HCT116 (cell line): ENCODE results near the gene ARAP1. TPM values are rescaled to one million over a fixed set of nuclear protein-coding genes. Genes with fewer than 3 reads are reported as not detected.
A peak's percentile ranks its signal among the peaks of the same experiment; 100 is the strongest.

Experiments
- ATAC-seq: fragments of 200-7000 bp; cut with Tn5 transposase; 2 replicates; pipeline ENCODE4 v1.9.1; 2020; ENCODE audit warnings: mild to moderate bottlenecking, moderate library complexity
- BruUV-seq: library from RNA; stranded (reverse); fragments of 400-500 nt; replicated peaks from 2 replicates; lab custom pipeline; 2021; lab: Mats Ljungman, UMichigan
- CTCF ChIA-PET: fragments of 300-600 bp; sonication (Branson Sonifier 250); formaldehyde crosslinking; loops from one replicate; lab custom pipeline; 2021; ENCODE audit warnings: antibody characterized with exemption; lab: Charles Lee
- POLR2A ChIA-PET: fragments of 300-600, 350-600 bp; sonication (Branson Sonifier 250); formaldehyde crosslinking; loops from one replicate; lab custom pipeline; 2021; ENCODE audit warnings: antibody characterized with exemption; lab: Charles Lee
- RAD21 ChIA-PET, 2 experiments: fragments of 300-600 bp; sonication (Branson Sonifier 250); formaldehyde crosslinking; loops; one replicate each; lab custom pipeline; 2023; ENCODE audit warnings: low total read pairs in 2 of 2; ENCODE audit not compliant: uncharacterized antibody in 2 of 2, unreplicated experiment in 2 of 2, low non-redundant PET in 1 of 2; lab: Charles Lee
- DNase-seq: peaks from one replicate; pipeline ENCODE4 v3.0.0-alpha.2; 2010; ENCODE audit warnings: low read depth, low spot score
- H2AFZ ChIP-seq: fragments of 200-600 bp; shearing (Covaris generic), sonication (generic); 2 replicates; pipeline ENCODE4 v1.6.1; 2017; ENCODE audit warnings: low read depth, mixed run types, mixed read lengths, antibody characterized with exemption, low read length; ENCODE audit not compliant: poor library complexity, severe bottlenecking
- H3K27ac ChIP-seq: 2 replicates; pipeline ENCODE4 v1.5.1; 2012; ENCODE audit warnings: low read depth, low read length
- H3K27me3 ChIP-seq: fragments of 200-600 bp; sonication (generic); 2 replicates; pipeline ENCODE4 v1.6.1; 2016; ENCODE audit warnings: mixed run types, low read length, mixed read lengths; ENCODE audit not compliant: insufficient read depth
- H3K36me3 ChIP-seq, 2 experiments: fragments of 200-500 bp in 1 of 2; fragments of 200-600 bp in 1 of 2; sonication (Bioruptor generic) in 1 of 2; sonication (generic) in 1 of 2; 2 replicates each; pipeline versions ENCODE4 v1.5.1 to v1.6.1; 2014 to 2016; ENCODE audit warnings: low read length in 2 of 2, inconsistent platforms in 1 of 2, mixed read lengths in 1 of 2, mixed run types in 1 of 2; ENCODE audit not compliant: insufficient read depth in 2 of 2, control insufficient read depth in 1 of 2
- H3K4me1 ChIP-seq, 2 experiments: fragments of 200-600 bp in 1 of 2; sonication (generic) in 1 of 2; 2 replicates each; pipeline versions ENCODE4 v1.5.1 to v1.6.1; 2012 to 2017; ENCODE audit warnings: low read length in 2 of 2, inconsistent platforms in 1 of 2, mild to moderate bottlenecking in 1 of 2, mixed read lengths in 1 of 2, mixed run types in 1 of 2, moderate library complexity in 1 of 2; ENCODE audit not compliant: insufficient read depth in 2 of 2, control insufficient read depth in 1 of 2
- H3K4me2 ChIP-seq: fragments of 200-600 bp; sonication (generic); 2 replicates; pipeline ENCODE4 v1.6.1; 2017; ENCODE audit warnings: mixed run types, low read length, mixed read lengths
- H3K4me3 ChIP-seq, 2 experiments: fragments of 200-600 bp in 1 of 2; sonication (generic) in 1 of 2; replicated peaks in 1 of 2; 2 replicates each; pipeline ENCODE4 v1.5.1; 2011 to 2016; ENCODE audit warnings: low read length in 2 of 2, control low read depth in 1 of 2, low read depth in 1 of 2, mild to moderate bottlenecking in 1 of 2, mixed read lengths in 1 of 2, mixed run types in 1 of 2
- H3K79me2 ChIP-seq: fragments of 200-600 bp; sonication (generic); 2 replicates; pipeline ENCODE4 v1.6.1; 2017; ENCODE audit warnings: mild to moderate bottlenecking, mixed run types, low read length, moderate library complexity, mixed read lengths; ENCODE audit not compliant: insufficient read depth
- H3K9ac ChIP-seq: fragments of 200-600 bp; sonication (generic); 2 replicates; pipeline ENCODE4 v1.6.1; 2016; ENCODE audit warnings: low read length, mixed read lengths
- H3K9me2 ChIP-seq: fragments of 200-600 bp; sonication (generic), shearing (Covaris generic); 2 replicates; pipeline ENCODE4 v1.6.1; 2017; ENCODE audit warnings: mixed run types, mild to moderate bottlenecking, moderate library complexity; ENCODE audit not compliant: insufficient read depth
- H3K9me3 ChIP-seq, 2 experiments: fragments of 200-500 bp in 1 of 2; fragments of 200-600 bp in 1 of 2; sonication (Bioruptor generic) in 1 of 2; sonication (generic) in 1 of 2; 2 replicates each; pipeline ENCODE4 v1.6.1; 2014 to 2017; ENCODE audit warnings: low read length in 2 of 2, mixed read lengths in 2 of 2, inconsistent platforms in 1 of 2, low read depth in 1 of 2, mild to moderate bottlenecking in 1 of 2, mixed run types in 1 of 2, moderate library complexity in 1 of 2; ENCODE audit not compliant: control insufficient read depth in 1 of 2, insufficient read depth in 1 of 2
- H4K20me1 ChIP-seq: fragments of 200-600 bp; sonication (generic), shearing (Covaris generic); 2 replicates; pipeline ENCODE4 v1.6.1; 2017; ENCODE audit warnings: mixed run types, mild to moderate bottlenecking, moderate library complexity; ENCODE audit not compliant: insufficient read depth
- ATF3 ChIP-seq: IDR thresholded peaks from 2 replicates; pipeline ENCODE4 v1.6.1; 2012
- CEBPB ChIP-seq: IDR thresholded peaks from 2 replicates; pipeline ENCODE4 v1.6.1; 2012; ENCODE audit warnings: low read depth
- EGR1 ChIP-seq: IDR thresholded peaks from 2 replicates; pipeline ENCODE4 v1.6.1; 2012; ENCODE audit warnings: low read depth
- ELF1 ChIP-seq: IDR thresholded peaks from 2 replicates; pipeline ENCODE4 v1.6.1; 2012; ENCODE audit warnings: low read depth, borderline replicate concordance
- EZH2phosphoT487 ChIP-seq: fragments of 200-600 bp; IDR thresholded peaks from 2 replicates; pipeline ENCODE4 v1.6.1; 2018; ENCODE audit warnings: antibody characterized with exemption, borderline replicate concordance
- FOSL1 ChIP-seq: IDR thresholded peaks from 2 replicates; pipeline ENCODE4 v1.6.1; 2012; ENCODE audit warnings: low read depth
- JUND ChIP-seq: IDR thresholded peaks from 2 replicates; pipeline ENCODE4 v1.6.1; 2012
- POLR2A ChIP-seq: IDR thresholded peaks from 2 replicates; pipeline ENCODE4 v1.7.0; 2011; ENCODE audit warnings: borderline replicate concordance; ENCODE audit not compliant: insufficient read depth, insufficient read length; ENCODE audit errors: extremely low read depth
- POLR2AphosphoS5 ChIP-seq: IDR thresholded peaks from 2 replicates; pipeline ENCODE4 v1.6.1; 2011; ENCODE audit warnings: mild to moderate bottlenecking, low read depth, low read length, moderate library complexity
- SP1 ChIP-seq: IDR thresholded peaks from 2 replicates; pipeline ENCODE4 v1.6.1; 2012; ENCODE audit warnings: low read depth
- TCF7L2 ChIP-seq: IDR thresholded peaks from 2 replicates; pipeline ENCODE4 v1.7.0; 2011; ENCODE audit warnings: borderline replicate concordance, inconsistent platforms; ENCODE audit not compliant: insufficient read depth, insufficient read length; ENCODE audit errors: extremely low read depth
- YY1 ChIP-seq: IDR thresholded peaks from 2 replicates; pipeline ENCODE4 v1.6.1; 2011; ENCODE audit warnings: low read length, low read depth, moderate library complexity, mild to moderate bottlenecking; ENCODE audit not compliant: insufficient replicate concordance; ENCODE audit errors: extremely low read depth
- ZBTB33 ChIP-seq: IDR thresholded peaks from 2 replicates; pipeline ENCODE4 v1.6.1; 2011; ENCODE audit warnings: mild to moderate bottlenecking, low read length, moderate library complexity; ENCODE audit not compliant: insufficient replicate concordance; ENCODE audit errors: extremely low read depth
- ZFX ChIP-seq: fragments of 450-650 bp; IDR thresholded peaks from 2 replicates; pipeline ENCODE4 v1.6.1; 2017
- ZNF274 ChIP-seq: fragments of 200-500 bp; sonication (Bioruptor generic); IDR thresholded peaks from 2 replicates; pipeline ENCODE4 v1.6.1; 2014; ENCODE audit warnings: mild to moderate bottlenecking, low read depth, low read length, inconsistent platforms
- intact Hi-C: fragments of 100-400 bp; cut with micrococcal nuclease; formaldehyde crosslinking; loops from 2 replicates; pipeline ENCODE4 v1.10.0; 2022
- total RNA-seq: library from RNA; stranded (reverse); gene quantifications from one replicate; pipeline ENCODE4 v1.2.1, GENCODE V29; 2021; ENCODE audit not compliant: unreplicated experiment
- TF ChIP-seq, protein P1 (sequence below): IDR thresholded peaks from 2 replicates; pipeline ENCODE4 v1.6.1; 2012; ENCODE audit warnings: low read depth
- TF ChIP-seq, protein P2 (sequence below), 3 experiments: fragments of 200-600 bp in 1 of 3; sonication (generic) in 1 of 3; IDR thresholded peaks in 2 of 3; conservative IDR thresholded peaks in 1 of 3; 2 replicates each; pipeline ENCODE4 v1.5.1; 2012 to 2017; ENCODE audit warnings: low read depth in 2 of 3, low read length in 2 of 3, antibody characterized with exemption in 1 of 3, borderline replicate concordance in 1 of 3, control low read depth in 1 of 3, mild to moderate bottlenecking in 1 of 3, mixed read lengths in 1 of 3, mixed run types in 1 of 3, moderate library complexity in 1 of 3; ENCODE audit not compliant: insufficient read depth in 1 of 3

Gene ARAP1
- total RNA-seq, 1 experiment from 2014 or later = 57.4 TPM

GRCh38 chr11:72772059-72772458, 19.9 kb upstream of the ARAP1 start:
- TF ChIP-seq YY1 (no peak), ZNF274 (no peak), EZH2phosphoT487 (no peak), FOSL1 (no peak), EGR1 (no peak), ATF3 (no peak), CEBPB (no peak), TCF7L2 (no peak), POLR2AphosphoS5 (no peak), POLR2A (no peak), JUND (no peak), ZFX (no peak), ELF1 (no peak), ZBTB33 (no peak), SP1 (no peak)
- TF ChIP-seq, protein P1, sequence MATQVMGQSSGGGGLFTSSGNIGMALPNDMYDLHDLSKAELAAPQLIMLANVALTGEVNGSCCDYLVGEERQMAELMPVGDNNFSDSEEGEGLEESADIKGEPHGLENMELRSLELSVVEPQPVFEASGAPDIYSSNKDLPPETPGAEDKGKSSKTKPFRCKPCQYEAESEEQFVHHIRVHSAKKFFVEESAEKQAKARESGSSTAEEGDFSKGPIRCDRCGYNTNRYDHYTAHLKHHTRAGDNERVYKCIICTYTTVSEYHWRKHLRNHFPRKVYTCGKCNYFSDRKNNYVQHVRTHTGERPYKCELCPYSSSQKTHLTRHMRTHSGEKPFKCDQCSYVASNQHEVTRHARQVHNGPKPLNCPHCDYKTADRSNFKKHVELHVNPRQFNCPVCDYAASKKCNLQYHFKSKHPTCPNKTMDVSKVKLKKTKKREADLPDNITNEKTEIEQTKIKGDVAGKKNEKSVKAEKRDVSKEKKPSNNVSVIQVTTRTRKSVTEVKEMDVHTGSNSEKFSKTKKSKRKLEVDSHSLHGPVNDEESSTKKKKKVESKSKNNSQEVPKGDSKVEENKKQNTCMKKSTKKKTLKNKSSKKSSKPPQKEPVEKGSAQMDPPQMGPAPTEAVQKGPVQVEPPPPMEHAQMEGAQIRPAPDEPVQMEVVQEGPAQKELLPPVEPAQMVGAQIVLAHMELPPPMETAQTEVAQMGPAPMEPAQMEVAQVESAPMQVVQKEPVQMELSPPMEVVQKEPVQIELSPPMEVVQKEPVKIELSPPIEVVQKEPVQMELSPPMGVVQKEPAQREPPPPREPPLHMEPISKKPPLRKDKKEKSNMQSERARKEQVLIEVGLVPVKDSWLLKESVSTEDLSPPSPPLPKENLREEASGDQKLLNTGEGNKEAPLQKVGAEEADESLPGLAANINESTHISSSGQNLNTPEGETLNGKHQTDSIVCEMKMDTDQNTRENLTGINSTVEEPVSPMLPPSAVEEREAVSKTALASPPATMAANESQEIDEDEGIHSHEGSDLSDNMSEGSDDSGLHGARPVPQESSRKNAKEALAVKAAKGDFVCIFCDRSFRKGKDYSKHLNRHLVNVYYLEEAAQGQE = no peak
- TF ChIP-seq, protein P2, sequence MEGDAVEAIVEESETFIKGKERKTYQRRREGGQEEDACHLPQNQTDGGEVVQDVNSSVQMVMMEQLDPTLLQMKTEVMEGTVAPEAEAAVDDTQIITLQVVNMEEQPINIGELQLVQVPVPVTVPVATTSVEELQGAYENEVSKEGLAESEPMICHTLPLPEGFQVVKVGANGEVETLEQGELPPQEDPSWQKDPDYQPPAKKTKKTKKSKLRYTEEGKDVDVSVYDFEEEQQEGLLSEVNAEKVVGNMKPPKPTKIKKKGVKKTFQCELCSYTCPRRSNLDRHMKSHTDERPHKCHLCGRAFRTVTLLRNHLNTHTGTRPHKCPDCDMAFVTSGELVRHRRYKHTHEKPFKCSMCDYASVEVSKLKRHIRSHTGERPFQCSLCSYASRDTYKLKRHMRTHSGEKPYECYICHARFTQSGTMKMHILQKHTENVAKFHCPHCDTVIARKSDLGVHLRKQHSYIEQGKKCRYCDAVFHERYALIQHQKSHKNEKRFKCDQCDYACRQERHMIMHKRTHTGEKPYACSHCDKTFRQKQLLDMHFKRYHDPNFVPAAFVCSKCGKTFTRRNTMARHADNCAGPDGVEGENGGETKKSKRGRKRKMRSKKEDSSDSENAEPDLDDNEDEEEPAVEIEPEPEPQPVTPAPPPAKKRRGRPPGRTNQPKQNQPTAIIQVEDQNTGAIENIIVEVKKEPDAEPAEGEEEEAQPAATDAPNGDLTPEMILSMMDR (IDR thresholded peaks at IDR 0.05 in 2 of 3, conservative IDR thresholded peaks at IDR 0.05 in 1 of 3; ENCODE audit: borderline replicate concordance in 1 of 3, insufficient read depth in 1 of 3, low read depth in 2 of 3, low read length in 2 of 3) = no peak
- CTCF ChIA-PET = interaction anchor here (1.5 kb wide), 1 partner anchor 22 kb away, joined by 4 read pairs; the partner anchor contains the start of gene STARD10

More at GRCh38 chr11:72772059-72772458, 19.9 kb upstream of the ARAP1 start:
- no peaks in the 10 kb centered on the region for H3K36me3 ChIP-seq
- H3K79me2 ChIP-seq = no peaks in the 10 kb centered on the region
- ChIA-PET POLR2A (no interaction called here), RAD21 (no interaction called here)
- H3K9me2 ChIP-seq = no peaks in the 10 kb centered on the region
- no peaks in the 10 kb centered on the region for H3K9me3 ChIP-seq
- no TSS peak for BruUV-seq
- no peak overlapping the region for H3K9ac ChIP-seq
- H3K4me3 ChIP-seq = no peak overlapping the region
- H2AFZ ChIP-seq = no peak overlapping the region
- H3K4me1 ChIP-seq = no peaks in the 10 kb centered on the region; a peak in 1 of 4 replicates
- H3K4me2 ChIP-seq = no peak overlapping the region
- 0 out of 2 replicates have a peak, but pooled peaks have one; percentile 18 for ATAC-seq
- no peaks in the 10 kb centered on the region for H3K27me3 ChIP-seq
- intact Hi-C loops = no loop called here
- H4K20me1 ChIP-seq = no peaks in the 10 kb centered on the region
- DNase-seq = no peak
- no peak overlapping the region for H3K27ac ChIP-seq
